Gastrocnemius medialis (tissue), 4 donors: ENCODE data around the gene THRB.

Experiments used
- CTCF ChIP-seq, 5 experiments: fragments of 450-650 bp in 3 of 5; fragments of 200-600 bp in 2 of 5; sonication (generic) in 2 of 5; IDR thresholded peaks in 4 of 5; conservative IDR thresholded peaks in 1 of 5; 1 replicate in 4 of 5; 2 replicates in 1 of 5; pipeline ENCODE4 v1.5.1; 2016 to 2019; ENCODE audit warnings: antibody characterized with exemption in 5 of 5, mild to moderate bottlenecking in 3 of 5, moderate library complexity in 3 of 5
- POLR2A ChIP-seq, 2 donors: fragments of 450-650 bp; IDR thresholded peaks; one replicate each; pipeline ENCODE4 v1.6.1; 2017; ENCODE audit warnings: antibody characterized with exemption in 2 of 2, mild to moderate bottlenecking in 2 of 2, moderate library complexity in 2 of 2

GRCh38 chr3:24487325-24488262 is 7.1 kb downstream of the THRB start:
- no peak for TF ChIP-seq CTCF (IDR thresholded peaks at IDR 0.05 in 4 of 5, conservative IDR thresholded peaks at IDR 0.05 in 1 of 5)
- TF ChIP-seq POLR2A (IDR thresholded peaks at IDR 0.05): no peak
